Erythroblast (primary cell): ENCODE data around the gene GLCE.

Source experiments
- DNase-seq, 2 experiments: peaks; one replicate each; lab custom pipeline; 2025; lab: John Stamatoyannopoulos, UW
- GATA1 ChIP-seq: IDR thresholded peaks from 2 replicates; pipeline ENCODE4 v1.6.1; 2011; ENCODE audit warnings: low read depth, mild to moderate bottlenecking, control low read depth, low read length, moderate library complexity
- POLR2A ChIP-seq: IDR thresholded peaks from 2 replicates; pipeline ENCODE4 v1.6.1; 2011; ENCODE audit warnings: mild to moderate bottlenecking, low read length

GLCE gene

DNA sequence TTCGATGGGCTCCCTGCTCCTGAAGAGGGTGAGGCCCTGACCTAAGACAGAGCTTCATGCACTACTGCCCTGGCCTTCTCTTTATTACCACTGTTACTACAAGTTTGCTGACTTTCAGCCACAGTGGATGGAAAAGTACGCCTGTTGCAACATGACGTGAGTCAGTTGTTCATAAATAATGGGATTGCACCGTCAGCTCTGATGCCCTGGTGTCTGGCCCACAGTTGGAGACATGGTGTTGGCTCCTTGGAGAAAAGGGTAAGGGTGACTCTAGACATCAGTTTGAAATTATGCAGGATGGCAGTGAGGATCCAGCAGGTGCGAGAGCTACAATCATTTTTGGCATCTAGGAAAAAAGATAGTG lies 143.7 kb downstream of the GLCE start:
- no peak for TF ChIP-seq GATA1

DNA sequence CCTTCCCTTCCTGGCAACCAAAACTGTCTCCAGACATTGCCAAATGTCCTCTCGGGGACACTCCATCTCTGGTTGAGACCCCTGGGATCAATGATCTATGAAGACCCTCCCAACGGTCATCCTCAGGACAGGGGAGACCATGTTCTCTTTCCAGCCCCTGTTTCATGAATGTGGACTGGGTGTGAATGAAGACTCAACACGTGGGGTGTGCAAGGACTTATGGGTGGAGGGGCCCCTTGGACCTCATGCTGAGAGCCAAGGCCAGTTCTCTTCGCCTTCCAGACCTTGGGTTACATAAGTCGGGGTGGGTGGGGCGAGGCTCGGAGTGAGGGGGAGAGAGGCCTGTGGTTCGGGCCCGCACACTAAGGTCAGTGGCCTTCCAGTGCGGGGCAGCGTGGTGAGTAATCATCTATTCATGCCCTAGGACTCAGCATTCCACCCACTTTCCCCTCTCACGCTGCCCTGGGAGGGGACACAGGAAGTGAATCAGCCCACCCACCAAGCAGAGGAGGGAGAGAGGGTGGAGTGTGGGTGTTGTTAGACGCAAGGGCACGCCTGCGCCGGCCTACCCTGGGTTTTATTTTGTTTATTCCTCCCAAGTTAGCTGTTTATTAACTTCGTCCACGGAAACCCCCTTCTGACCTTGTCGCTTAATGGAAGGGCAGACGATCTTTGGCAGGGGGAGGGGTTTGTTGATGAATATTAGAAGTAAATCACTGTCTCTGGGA lies 144.9 kb downstream of the GLCE start:
- no peak for DNase-seq
- TF ChIP-seq POLR2A (no peak), GATA1 (no peak)

More for the DNA sequence above, 143.7 kb downstream of the GLCE start:
- DNase-seq = no peak

DNA sequence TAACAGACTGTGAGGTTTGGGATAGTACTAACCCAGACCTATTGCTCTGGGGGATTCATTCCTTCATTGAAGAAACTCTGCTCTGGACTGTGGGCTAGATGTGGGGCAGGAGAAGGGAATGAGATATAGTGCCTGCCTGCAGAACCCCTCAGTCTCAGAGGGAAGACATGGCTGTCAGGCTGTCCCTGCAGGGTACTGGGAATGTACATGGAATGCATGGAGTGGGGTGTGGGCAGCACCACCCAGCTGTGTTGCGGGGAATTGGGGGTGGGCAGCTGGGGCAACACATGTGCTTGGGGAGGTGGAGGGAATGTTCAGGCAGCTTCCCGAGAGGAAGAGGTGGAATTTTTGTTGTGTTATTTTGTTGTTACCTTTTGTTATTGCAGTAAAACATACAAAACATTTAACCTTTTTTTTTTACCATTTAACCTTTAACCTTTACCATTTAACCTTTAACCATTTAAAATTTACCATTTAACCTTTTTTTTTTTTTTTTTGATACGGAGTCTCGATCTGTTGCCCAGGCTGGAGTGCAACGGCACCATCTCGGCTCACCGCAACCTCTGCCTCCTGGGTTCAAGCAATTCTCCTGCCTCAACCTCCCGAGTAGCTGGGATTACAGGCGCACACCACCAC lies 145.6 kb downstream of the GLCE start:
- TF ChIP-seq POLR2A = no peak
- no peak for TF ChIP-seq GATA1
- DNase-seq = no peak

DNA sequence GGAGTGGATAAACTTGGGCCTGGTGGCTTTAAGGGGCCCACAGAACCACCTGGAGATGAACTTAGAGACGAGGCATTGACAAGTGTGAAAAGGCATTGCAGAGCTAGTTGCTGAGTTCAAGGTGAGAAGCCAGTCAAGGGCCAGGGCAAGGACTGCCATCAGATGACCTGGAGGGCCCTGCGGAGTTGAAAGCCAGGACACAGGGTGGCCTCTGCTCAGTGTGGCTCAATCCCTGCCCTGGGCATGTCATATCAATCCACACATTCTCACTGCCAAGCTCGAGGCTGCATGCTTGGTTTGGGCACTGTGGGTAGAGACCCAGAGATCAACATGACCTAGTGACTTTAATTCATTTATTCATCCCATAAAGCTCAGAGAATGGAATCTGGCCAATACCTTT lies 147.5 kb downstream of the GLCE start:
- no peak for TF ChIP-seq GATA1
- no peak for TF ChIP-seq POLR2A
- no peak for DNase-seq

DNA sequence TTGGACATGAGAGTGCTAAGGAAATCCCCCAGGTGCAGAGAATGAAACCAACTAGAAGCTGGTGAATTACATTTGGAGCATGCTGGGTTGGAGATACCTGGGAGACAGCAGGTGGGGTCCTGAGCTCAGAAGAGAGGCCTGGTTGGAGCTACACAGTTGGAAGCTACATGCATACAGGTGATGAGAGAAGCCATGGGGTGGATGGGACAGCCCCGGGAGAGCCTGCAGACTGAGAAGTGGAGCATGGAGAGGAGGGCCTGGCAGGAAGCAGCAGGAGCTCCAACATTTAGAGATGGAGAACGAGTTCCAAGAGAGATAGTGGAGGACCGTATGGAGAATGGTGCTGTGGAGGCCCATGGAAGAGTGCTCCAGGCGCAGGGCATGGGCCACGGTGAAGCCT lies 148.5 kb downstream of the GLCE start:
- TF ChIP-seq POLR2A (no peak), GATA1 (no peak)
- no peak for DNase-seq

DNA sequence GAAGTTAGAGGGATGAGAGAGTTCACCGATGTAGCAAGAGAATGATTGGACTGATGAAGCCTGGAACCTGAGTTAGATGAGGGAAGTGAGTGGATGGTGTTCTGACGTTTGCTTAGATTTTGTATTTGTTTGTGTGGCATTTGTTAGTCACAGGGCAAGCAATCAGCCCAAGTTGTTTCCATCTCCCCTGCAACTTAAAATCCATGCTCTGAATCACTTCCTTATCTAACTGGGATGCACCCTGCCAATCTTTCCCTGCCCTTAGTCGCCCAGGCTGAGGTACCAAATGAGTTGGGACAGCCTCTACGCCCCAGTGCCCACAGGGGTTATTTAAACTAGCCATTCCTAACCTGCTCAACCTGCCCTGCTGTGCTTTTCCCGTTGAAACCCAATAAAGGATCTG lies 150.9 kb downstream of the GLCE start:
- DNase-seq = no peak
- TF ChIP-seq GATA1 = no peak
- TF ChIP-seq POLR2A = no peak

DNA sequence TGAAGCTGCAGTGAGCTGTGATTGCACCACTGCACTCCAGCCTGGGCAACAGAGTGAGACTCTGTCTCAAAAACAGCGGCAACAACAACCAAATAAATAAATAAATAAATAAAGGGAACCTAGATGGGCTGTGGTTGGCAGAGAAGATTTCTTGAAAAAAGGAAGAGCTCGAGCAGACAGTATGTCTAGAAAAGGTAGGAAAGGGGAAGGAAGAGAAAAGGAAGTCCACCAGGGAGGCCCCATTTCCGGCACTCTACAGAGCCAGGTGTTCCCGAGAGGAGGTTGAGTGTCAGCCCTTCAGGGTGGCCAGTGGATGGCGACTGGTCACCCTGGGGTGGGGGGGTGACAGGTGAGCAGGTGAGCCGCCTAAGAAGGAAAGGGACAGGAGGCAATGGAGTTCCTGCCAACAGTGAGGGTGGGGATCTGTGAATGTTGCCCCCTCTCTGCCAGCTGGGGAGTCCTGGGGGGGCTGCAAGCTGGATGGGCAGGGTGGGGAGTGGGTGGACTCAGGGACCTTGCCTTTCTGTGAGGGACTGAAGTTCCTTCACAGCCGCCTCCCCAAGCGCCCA lies 153.1 kb downstream of the GLCE start:
- no peak for DNase-seq
- TF ChIP-seq GATA1 = no peak
- TF ChIP-seq POLR2A = no peak

DNA sequence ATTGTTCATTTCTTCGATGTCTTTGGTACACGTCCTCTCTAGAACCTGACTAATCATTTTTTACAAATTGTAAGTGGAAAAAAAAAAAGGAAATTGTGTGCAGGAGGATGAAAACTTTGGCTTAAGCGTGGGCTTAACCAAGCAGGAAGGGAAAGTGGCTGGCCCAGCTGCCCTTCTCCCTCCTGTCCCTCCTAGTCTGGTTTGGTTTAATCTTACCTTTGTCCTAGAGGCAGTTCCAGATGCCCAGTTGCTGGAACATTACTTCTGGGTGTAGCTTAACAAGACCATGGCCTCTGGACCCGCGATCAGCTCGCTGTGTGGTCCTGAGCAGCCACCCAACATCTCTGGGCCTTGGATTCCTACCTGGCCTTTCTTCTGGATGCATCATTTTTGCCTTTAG lies 153.7 kb downstream of the GLCE start:
- no peak for TF ChIP-seq POLR2A
- no peak for TF ChIP-seq GATA1
- DNase-seq = no peak

DNA sequence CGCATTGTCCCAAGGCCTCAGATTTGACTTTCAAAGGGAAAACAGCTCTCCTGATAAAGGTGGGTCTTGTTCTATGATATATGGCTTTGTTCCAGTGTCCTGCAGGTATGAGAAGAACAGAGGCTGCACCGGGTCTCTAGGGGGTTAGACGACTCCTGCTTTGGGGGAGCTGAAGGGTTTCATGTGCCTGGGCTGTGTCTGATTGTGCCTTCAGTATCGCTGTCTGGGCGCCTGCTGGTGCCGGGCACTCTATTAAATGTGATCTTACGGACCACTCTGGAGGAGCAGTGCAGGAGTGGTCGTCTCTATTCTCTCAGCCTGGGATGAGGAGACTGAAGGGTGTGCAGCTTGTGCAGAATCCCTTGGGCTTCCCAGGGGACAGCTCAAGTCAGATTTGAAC lies 154.3 kb downstream of the GLCE start:
- TF ChIP-seq POLR2A (no peak), GATA1 (no peak)
- no peak for DNase-seq

DNA sequence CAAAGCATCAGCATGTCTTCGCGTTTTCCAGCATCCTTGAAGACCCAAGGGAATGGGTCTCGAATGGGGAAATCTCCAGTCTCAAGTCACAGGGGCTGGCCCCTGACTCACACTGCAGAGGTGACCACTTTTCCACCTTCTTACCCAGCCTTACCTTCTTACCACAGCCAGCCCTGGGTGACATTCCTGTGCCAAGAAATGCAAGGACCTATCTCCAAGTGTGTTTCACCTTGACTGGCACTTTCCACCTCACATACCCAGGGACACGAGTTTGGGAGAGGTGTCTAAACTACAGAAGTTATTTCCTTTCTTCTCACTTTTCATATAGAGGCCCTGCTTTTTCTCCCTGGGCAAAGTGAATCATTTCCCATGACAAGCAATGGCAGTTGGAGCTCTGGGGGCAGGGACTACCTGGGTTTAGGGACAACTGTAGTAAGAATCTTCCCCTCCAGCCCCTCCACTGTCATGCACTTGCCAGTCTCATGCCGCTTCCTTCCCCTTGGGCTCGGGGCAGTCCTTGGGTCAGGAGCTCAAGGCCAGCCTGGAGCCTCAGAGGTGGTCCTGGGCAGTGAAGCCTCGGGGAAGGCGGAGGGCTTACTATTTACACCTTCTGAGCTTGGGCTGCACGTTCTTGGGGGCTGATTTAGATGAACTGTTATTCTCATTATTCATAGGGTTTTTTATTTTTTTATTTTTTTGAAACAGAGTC lies 155.1 kb downstream of the GLCE start:
- DNase-seq = no peak
- TF ChIP-seq POLR2A (no peak), GATA1 (no peak)

DNA sequence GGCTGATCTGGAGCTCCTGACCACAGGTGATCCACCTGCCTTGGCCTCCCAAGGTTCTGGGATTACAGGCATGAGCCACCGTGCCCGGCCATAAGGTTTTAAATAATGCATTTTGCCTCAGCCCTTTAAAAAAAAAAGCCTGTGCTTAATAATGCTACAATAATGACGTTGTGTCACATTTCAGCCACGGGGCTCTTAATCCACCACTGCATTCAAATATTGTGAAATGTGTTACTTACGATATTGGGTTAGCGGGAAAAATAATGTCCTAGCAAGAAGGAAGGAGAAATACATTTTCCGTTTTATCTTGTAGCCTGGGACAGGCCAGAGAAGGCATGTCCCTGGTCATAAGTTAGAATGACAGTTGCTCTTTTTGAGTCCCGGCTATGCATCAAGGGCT lies 155.9 kb downstream of the GLCE start:
- no peak for DNase-seq
- TF ChIP-seq POLR2A = no peak
- TF ChIP-seq GATA1 = no peak

DNA sequence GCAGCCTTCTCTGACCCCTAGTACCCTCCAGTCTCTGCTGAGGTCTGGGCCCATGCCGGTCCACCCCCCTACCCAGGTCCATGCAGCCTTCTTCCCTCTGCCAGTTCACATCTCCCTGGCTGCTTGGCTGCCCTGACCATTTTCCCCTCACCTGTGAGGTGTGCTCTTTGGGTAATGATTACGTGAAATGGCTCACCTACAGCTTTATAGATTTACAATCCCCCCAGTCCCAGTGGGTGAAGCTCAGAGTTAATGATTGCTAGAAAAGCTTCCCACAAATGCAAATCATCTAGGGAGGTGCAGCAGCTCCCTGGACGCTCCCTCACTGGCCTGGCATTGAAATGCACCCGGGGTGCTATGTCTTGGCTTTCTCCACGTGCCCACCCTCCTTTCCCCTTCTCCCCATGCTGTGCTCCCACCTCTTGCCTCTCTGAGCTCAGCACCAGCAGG lies 157.0 kb downstream of the GLCE start:
- no peak for TF ChIP-seq GATA1
- TF ChIP-seq POLR2A = no peak

DNA sequence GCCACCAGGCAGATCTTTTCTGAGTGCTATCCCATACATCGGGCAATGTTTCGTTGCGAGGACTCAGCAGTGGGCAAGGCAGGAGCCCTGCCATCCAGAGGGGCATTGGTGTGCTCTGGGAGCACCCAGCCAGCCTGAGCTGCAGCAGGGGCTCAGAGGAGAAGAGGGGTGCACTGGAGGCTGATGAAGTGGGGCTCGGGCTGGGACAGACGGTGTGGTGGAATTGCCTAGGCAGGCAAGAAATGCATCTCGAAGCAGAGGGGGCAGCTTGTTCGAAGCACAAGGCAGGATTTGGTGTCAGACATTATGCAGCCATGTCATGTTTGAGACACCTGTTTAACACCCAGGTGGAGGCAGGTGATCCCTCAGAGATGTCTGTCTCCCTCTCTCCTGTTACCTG lies 157.6 kb downstream of the GLCE start:
- TF ChIP-seq POLR2A = no peak
- no peak for DNase-seq

More for the DNA sequence above, 157.0 kb downstream of the GLCE start:
- no peak for DNase-seq

DNA sequence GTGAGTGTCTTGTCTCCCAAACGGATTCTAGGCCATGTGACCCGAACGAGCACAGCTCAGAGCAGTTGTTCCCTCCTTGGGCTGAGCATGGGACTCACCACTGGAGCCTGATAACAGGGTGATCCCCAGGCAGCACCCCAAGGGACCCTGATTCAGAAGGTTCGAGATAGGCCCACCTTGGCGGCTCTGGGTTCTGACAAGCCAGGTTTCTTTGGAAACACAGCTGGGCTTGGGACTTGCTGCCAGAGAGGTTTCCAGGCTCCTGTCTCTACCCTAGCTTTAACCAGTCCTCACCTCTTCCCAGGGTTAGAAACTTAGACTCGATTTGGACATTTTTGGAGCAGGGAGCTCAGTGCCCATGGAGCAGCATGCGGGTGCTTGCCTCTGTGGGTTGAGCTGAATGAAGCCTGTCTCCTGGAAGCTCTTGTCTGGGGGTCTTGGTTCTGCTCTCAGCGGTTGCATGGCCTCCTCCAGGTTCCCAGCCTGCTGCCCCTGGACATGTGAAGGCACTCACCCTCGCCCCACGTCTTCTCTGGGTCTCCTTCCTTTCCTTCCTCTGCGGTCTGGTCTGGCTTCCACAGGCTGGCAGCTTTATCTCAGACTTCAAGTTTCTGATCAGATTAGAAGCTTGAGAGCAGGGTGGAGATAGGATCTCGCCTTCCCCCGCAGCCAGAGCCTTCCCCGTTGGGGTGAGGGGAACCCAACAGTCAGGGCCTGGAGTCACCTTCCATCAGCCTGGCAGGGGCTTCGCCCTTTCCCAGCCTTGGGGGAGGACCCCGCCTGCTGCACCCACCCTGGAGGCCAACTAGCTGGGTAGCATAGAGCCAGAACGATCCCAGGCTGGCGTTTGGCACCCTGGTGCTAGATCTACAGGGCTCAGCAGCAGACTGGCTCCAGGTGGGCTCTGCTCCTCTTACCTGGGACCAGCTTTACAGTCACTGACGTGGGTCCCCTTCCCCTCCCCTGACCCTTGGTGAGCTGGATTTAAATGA lies 159.2 kb downstream of the GLCE start:
- peak in 1 of 2 experiments; percentile 41 for DNase-seq
- TF ChIP-seq GATA1 = no peak
- no peak for TF ChIP-seq POLR2A
